ENCODE data around the gene FAM234B.
"Not testable (repeated sequence)": the region's sequence is repeated elsewhere in the genome, so short reads cannot be mapped to it uniquely, and the experiment has no call there.

Gene FAM234B

DNA sequence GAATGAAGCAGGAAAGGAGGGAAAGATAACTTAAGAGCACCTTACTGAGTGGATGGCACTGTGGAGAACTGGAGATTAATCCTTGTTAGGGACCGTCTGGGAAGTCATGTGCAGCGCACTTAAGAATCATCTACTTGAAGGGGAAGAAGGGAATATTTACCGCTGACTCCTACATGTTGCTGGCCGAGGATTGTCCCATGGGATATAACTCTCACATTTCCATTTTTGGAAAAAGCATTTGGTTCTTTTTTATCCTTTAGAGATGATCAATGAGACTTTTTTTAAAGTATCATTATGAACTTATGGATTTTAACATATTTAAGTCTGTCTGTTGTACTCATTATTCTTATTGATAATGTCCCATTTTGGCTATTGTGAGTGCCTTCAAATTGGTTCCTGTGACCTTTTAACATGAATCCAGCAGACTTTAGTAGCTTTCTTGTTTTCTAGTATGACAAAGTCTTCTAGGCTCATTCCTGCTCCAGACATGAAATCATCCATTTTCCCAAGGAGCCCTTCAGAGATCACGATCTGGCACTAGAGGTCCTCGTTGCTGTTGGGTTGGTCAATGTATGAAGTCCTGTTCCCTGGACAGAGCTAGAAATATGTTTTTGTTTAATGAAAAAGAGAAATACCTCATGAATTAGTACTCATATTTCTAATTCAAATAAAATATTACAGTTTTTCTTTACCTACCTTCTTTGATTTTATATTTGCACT lies 20.2 kb upstream of the FAM234B start:
- DNase-seq, result no peak

DNA sequence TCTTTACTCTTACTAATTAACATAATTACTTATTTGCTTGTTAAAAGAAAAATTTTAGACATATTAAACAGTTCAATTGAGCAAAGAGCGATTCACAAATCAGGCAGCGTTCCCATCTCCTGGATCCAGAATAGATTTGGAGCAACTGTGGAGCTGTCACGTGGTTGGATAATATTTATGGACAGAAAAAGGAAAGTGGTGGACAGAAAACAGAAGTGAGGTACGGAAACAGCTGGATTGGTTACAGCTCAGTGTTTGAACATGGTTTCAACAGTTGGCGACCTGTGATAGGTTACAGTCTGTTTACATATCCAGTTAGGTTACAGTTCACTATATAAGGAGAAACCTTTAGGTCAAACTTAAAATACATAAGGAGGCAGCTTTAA lies 19.7 kb upstream of the FAM234B start:
- DNase-seq, result no peak

DNA sequence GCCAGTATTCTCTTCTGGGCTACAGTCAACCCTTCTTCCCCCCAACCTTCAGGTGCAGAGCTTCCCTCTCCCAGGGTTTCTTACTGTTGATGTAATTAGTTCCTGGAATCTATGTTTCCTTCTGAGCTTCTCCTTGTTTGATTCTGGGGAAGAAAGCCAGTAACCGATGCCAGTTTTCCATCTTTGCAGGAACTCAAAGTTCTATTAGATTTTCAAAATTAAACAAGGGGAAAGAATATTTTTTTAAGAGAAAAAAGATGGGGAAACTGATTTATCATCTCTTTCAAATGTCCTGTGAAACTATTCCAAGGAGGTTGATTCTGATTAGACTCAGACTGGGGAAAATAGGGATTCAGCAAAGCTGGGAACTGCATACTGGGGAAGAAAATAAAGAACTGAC lies 17.9 kb upstream of the FAM234B start:
- no peak for DNase-seq

DNA sequence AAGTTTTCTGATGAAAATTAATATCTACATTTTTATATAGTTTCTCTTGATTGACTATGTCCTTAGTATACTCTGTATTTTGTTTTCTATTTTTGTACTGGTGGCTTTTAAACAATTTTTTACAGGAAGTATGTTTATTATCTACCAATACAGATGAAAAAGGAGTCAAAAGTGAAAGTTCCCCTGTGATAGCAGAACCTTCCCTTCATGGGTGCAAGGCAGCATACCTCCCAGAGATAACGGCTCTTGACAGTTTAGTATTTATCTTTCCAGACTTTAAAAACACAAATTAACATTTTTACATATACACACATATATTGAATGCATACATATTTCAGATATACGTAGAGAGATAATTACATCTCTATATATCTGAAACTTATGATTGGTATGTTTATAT lies 17.1 kb upstream of the FAM234B start:
- DNase-seq, result no peak

DNA sequence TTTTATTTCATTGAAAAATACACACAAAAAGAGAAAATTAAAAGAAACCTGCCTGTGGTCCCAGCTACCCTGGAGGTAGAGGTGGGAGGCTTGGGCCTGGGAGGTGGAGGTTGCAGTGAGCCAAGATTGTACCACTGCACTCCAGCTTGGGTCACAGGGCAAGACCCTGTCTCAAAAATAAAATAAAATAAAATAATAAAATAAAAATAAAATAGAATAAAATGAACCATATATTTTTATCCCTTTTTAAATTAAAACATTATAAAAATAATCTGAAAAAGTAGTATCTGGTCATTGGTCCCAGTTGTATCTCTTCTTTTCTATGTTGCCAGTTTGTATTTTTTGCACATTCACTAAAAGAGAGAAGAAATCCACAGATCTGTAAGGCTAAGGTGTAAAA lies 16.7 kb upstream of the FAM234B start:
- DNase-seq, result no peak

DNA sequence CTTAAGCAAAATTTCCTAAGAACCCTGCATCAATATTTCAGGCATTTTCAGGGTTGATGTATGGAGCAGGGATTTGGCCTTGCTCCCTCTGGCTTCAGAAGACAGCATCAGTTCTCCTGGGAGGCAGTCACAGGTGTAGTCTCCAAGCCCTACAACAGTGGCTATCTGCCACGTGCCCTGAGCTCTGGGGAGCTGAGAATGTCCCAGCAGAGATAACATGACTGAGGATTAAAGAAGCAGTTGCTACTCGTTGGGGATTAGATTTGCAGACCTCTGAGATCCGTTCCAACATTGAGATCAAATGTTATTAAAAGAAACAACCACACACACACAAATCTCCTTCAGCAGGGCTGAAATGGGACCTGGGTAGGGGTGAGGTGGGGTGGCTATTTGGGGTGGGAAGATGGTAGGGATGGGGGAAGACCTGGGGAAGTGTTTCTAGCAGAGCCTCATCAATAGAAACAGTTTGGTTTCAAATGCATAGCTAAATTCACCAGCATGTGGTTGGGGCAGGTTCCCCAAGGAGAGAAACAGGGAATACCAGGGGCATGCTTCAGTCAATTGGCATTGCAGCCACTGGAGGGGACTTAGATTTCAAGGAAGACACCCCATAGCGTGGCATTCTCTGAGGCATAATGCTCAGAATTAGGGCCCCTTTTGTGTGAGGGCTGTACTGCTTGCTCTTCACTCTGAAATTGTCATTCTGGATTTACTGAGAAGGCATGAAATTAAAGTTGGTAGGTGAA lies 15.2 kb upstream of the FAM234B start:
- DNase-seq, result no peak

DNA sequence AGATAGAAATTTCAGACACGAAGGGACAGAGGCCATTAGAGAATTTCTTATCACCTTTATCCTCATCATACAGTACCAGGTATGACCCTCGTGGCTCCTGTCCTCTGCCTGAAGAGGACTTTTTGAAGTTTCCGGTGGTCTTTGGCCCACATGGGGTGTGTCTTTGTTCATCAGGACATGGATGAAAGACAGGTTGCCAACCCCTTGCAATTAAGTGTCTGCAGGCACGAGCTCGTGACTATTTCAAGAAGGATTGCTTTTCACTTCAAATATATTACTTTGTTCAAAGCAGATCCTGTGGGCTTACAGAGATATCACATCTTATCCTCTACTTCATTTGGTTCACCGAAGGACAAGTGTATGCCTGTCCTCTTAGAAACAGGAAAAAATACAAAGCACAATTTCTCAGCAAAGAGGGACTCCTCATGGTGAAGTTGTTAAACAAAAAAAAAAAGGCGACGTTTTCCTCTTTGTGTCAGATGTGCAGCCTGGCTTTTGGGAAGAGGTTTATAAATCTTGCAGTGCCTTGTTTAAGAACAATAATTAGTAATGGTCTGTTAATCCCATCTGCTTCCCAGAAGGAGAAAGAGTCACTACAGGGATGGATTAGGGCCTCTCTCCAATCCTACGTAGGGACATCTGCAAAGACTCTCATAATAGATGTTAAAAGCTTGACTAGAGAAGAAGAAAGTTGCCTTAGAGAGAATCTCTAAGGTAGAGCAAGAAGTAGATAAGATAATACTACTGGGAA lies 13.5 kb upstream of the FAM234B start:
- DNase-seq, result no peak

DNA sequence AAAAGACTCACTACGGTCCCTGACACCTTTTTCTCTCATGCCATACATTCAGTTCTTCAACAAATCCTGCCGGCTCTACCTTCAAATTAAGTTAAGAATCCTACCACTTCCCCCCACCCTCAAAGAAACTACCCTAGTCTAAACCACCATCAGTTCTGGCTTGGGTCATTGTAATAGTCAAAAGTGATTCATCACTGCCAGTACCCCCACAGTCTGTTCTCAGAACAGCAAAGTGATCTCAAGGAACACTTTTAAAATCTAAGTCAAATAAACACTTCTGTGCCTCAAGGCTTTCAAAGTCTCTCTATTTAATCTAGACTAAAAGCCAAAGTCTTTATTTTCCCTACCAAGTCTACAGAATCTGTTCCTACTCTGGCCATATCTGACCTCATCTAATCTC lies 12.0 kb upstream of the FAM234B start:
- no peak for DNase-seq

DNA sequence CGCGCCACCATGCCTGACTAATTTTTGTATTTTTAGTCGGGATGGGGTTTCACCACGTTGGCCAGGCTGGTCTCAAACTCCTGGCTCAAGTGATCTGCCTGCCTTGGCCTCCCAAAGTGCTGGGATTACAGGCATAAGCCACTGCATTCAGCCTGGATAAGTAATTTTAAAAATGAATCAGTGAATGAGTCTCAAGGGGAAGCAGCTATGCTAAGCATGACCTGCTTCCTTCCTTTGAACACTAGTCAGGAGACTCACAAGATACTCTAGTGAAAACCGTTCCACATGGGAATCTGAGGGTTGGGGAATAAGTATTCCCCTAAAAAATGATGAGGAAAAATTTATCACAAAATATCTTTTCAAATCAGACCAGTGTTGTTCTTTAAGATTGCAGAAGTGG lies 10.7 kb upstream of the FAM234B start:
- DNase-seq, result no peak

DNA sequence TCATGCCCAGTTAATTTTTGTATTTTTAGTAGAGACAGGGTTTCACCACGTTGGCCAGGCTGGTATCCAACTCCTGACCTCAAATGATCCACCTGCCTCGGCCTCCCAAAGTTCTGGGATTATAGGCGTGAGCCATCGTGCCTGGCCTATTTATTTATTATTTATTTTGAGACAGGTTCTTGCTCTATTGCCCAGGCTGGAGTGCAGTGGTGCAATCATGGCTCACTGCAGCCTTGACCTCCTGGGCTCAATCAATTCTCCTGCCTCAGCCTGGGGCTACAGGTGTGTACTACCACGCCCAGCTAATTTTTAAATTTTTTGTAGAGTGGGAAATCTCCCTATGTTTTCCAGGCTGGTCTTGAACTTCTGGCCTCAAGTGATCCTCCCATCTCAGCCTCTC lies 8.8 kb upstream of the FAM234B start:
- DNase-seq, result not testable (repeated sequence)

DNA sequence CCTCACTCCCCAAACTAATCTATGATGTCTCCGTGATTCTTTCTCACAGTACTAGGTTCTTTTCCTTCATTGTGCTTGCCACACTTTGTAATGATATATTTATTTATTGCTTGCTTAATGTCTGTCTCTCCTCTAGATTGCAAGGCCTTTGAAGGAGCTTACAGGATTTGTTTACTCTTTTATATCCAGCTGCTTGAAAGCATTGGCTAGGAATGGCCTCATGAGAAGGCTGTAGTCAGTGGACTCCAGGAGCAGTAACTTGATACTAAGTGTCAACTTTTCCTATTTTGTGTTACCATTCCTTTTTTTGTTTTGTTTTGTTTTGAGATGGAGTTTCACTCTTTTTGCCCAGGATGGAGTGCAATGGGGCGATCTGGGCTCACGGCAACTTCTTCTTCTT lies 7.3 kb upstream of the FAM234B start:
- DNase-seq, result no peak

DNA sequence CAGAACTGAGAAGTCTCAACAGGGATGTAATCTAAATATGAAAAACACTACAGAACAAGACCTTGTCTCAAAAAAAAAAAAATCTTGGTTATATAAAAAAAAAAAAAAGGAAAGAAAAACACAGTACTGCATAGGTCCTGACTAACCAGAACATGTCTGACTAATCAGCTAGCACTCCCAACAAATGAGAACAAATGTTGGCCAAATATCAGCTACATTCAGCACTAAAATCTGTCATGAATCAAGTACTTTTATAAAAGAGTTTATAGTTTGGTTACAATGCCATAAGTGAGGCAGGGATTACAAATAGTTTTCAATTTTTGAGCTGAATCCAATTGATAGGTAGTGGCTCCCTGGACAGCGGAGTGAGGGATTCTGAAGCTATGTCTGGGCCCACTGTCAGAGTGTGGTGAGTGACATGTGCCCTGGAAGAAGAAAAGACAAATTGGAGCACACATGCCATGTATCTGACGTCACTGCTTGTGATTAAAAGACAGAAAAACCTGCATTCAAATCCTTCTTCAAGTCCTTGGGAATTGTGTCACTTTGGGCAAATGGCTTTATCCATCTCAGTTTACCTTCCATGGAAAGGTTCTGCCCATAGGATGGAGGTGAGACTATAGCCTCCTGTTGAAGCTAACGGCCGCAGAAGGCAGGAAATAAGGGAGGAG lies 5.6 kb upstream of the FAM234B start:
- no peak for DNase-seq

DNA sequence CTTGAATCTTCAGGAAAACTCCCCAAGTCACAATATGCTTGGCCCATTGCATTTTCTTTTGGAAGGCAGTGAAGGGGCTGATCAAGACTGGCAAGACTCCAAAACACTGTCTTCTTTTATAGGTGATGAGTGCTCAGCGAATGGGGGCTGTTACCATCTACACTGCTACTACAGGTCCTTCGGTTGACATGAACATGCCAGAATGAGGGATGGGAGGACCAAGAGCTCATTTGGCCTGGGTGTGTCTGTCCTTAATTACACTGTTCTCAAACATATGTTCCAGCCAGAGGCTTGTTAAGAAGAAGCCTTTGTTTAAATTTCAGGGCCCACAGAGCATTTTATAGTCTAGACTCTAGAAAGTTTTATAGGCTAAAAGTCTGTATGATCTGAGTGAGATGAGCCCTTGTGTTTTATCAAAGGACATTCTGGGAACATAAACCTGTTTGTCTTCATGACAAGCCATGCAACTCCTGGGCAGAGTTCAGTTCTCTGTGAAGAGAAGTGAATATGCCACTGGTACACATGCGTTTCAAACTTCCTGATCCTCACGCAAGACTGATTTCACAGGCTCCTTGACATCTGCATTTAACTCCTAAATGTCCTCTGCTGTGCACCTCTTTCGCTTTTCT lies 4.7 kb upstream of the FAM234B start:
- DNase-seq, result no peak

DNA sequence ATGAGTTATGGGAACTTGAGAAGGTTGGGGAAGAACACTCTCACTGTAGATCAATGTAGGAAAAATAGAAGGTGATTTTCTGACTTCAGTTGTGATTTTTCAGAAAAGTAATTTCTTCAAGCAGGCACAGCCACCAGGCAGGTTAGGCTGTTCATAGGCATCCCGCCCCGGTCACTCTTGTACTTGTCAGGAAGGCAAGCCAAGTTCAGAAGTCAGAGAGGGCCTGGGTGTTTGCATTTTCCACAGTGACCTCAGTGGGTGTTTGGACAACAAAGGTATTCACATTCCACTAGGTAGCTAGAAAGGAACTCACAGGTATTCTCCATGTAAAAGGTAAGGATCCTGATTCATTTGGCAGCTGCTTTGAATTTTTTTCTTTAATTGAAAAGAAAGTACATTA lies 3.0 kb upstream of the FAM234B start:
- no peak for DNase-seq

DNA sequence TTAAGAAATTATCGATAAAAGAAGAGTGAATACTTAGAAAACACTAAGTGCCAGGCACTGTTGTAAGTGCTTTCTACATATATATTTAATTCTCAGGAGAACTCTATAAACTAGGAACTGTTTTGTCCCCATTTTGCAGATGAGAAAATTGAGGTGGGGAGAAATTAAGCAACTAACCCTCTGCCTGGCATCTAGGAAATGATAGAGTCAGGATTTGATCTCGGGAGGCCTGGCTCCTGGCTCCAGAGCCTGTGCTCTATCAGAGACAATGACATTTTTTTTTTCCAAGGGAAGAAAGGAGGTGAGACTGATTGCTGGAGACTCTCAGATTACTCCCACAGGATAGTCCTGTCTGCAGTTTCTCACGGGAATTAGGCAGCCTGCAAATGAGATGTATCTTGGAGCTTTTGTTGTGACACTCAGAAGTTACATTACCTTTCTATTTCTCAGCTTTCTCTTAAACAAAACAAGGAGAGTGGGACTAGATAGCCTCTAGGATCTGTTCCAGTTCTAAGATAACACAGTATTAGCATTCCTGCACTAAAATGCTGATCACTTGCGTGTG lies 1.4 kb upstream of the FAM234B start:
- DNase-seq, result no peak

DNA sequence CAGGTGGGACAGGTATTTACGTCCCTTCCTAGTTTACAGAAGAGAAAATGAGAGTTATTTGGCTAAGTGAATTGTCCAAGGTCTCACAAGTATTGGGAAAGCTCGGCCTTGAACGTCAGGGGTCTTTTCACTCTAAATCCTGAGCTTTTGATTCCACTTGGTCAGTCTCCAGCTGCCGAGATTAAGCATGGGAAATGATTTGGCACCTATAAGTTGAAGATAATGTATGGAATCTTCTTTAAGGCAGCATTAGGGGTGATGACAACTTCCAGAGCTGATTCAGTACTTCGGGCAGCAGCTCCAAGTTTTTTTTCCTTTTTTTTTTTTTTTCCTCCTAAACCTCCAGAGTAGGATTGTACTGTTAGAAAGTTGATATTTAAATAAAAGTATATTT lies 722 bp downstream of the FAM234B start:
- no peak for DNase-seq

DNA sequence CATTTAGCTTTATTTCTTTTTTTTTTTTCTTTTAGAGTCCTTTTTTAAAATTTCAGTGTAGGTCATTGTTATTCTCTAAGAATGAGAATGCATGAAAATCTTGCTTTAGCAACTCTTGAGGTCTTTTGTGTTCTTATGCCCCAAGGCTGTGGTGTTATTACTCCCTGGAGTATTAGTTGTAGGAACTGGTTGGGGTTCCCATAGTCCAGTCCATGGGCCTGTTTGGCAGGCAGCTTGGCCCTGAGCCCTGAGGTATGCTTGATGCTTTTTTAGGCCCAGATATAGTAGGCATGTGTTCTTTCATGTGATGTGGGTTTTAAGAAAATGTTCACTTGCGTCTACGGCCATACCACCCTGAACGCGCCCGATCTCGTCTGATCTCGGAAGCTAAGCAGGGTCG lies 1.6 kb downstream of the FAM234B start:
- DNase-seq, result no peak

DNA sequence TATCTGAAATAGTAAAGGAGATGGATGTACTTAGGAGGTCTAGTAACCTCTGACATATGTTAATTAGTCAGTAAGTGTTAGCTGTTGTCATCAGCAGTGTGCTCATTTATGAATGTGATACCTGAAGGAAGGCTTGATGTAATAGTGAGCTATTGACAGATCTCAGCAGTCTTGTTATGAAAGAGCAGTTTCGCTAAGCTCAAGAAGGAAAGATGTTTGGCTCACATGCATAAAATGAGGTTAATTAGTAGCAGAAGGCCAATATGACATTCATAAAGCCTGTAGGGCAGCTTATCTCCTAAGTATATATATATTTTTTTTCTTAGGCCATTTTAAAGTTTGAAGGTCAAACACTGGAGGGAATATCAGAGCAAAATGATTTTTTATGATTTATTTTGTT lies 2.8 kb downstream of the FAM234B start:
- DNase-seq, result no peak

DNA sequence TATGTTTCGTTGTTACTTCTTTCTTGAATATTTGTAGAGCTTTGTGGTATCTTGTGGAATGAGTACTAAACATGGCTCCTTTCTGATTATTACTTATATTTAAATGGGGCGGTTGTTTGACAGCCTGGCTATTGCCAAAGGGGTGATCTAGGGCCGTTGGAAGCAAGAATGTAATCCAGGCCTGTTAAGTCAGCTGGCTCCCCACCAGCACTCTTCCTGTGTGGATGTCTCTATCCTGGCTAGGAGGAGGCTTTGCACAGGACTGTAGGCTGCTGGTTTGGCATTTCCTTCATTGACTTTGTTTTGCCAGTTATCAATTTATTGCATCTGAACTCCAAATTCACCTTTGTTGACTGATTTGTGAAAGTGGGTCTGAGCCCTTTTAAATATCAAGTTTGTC lies 5.6 kb downstream of the FAM234B start:
- DNase-seq, result no peak

DNA sequence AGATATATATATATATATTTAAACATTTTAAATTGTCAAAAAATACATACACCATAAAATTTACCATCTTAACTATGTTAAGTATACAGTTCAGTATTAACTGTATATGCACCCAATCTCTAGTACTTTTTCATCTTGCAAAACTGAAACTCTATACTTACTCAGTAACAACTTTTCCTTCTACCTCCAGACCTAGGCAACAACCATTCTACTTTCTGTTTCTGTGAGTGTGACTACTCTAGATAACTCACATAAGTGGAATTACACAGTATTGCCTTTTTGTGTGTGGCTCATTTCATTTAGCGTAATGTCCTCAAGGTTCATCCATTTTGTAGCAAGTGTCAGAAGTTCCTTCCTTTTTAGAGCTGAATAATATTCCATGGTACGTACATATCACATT lies 8.2 kb downstream of the FAM234B start:
- no peak for DNase-seq

DNA sequence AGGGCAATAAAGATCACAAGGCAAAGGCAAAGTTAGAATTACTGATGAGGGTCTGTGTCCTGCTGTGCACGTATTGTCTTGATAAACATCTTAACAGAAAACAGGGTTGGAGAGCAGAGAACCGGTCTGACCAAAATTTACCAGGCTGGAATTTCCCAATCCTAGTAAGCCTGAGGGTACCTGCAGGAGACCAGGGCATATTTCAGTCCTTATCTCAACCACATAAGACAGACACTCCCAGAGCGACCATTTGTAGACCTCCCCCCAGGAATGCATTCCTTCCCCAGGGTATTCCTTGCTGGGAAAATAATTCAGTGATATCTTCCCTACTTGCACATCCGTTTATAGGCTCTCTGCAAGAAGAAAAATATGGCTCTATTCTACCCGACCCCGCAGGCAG lies 9.4 kb downstream of the FAM234B start:
- not testable (repeated sequence) for DNase-seq

DNA sequence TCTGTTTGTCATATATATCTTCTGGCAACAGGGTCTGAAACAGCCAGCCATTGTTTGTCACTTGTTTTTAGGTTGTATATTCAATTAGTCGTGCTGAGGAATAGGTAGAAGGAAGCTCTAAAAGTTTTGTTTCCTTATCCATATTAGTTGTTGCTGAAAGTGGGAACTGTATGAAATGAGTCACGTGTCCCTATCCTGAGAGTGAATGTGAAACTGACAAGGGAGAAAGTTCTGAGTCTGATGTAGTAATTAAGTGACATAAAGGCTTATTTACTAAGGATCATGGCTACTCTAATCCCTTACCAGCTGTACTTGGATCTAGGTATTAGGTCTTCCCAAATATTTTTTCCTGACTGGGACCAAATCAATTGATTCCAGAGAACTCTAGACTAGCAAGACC lies 16.4 kb downstream of the FAM234B start:
- no peak for DNase-seq

DNA sequence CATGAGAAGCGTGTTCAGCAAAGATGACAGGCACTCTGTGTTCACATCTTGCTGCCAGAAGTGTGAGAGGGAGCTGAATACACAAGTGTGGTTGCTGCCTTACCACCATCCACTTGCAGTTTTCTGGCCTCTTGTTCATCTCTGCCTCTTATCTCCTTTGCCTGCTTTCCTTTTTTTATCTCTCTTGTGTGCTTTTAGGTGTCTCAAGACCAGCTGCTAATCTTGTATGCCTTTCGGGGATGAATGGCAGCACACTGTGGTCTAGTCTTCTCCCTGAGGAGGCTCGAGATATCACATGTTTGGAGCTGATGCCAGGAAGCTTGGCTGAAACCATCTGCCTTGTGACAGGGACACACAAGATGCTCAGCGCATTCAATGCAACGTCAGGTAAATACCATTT lies 17.2 kb downstream of the FAM234B start:
- no peak for DNase-seq
